A673 (cell line): ENCODE results near the gene RGS13. TPM values are rescaled to one million over a fixed set of nuclear protein-coding genes. Genes with fewer than 3 reads are reported as not detected.

ENCODE experiments used
- BruUV-seq: library from RNA; stranded (reverse); fragments of 400-500 nt; replicated peaks from 2 replicates; lab custom pipeline; 2021; lab: Mats Ljungman, UMichigan
- CTCF ChIA-PET: fragments of 300-600 bp; sonication (Branson Sonifier 250); formaldehyde crosslinking; loops from one replicate; lab custom pipeline; 2022; ENCODE audit warnings: antibody characterized with exemption; lab: Charles Lee
- POLR2A ChIA-PET: fragments of 300-600 bp; sonication (Branson Sonifier 250); formaldehyde crosslinking; loops from one replicate; lab custom pipeline; 2022; ENCODE audit warnings: antibody characterized with exemption; ENCODE audit not compliant: low non-redundant PET; lab: Charles Lee
- DNase-seq: peaks from one replicate; pipeline ENCODE4 v3.0.0-alpha.2; 2015; ENCODE audit warnings: low spot score
- H3K27ac ChIP-seq: fragments of 200-600 bp; sonication (generic); 2 replicates; pipeline ENCODE4 v1.5.1; 2016; ENCODE audit warnings: mixed run types, low read depth, mild to moderate bottlenecking, mixed read lengths, antibody characterized with exemption, low read length; ENCODE audit not compliant: poor library complexity, severe bottlenecking
- H3K27me3 ChIP-seq: fragments of 200-600 bp; sonication (generic); replicated peaks from 2 replicates; pipeline ENCODE4 v1.6.1; 2017; ENCODE audit warnings: mixed run types, low read depth, mild to moderate bottlenecking, mixed read lengths, antibody characterized with exemption, low read length; ENCODE audit not compliant: insufficient read depth, poor library complexity
- H3K36me3 ChIP-seq: fragments of 200-600 bp; sonication (generic); 2 replicates; pipeline ENCODE4 v1.6.1; 2016; ENCODE audit warnings: mixed run types, mild to moderate bottlenecking, mixed read lengths, antibody characterized with exemption, low read length; ENCODE audit not compliant: insufficient read depth, poor library complexity, severe bottlenecking
- H3K4me1 ChIP-seq: fragments of 200-600 bp; sonication (generic); 2 replicates; pipeline ENCODE4 v1.6.1; 2017; ENCODE audit warnings: mixed run types, mild to moderate bottlenecking, mixed read lengths, antibody characterized with exemption, low read length; ENCODE audit not compliant: insufficient read depth, poor library complexity, severe bottlenecking
- H3K4me3 ChIP-seq: fragments of 200-600 bp; sonication (generic); 2 replicates; pipeline ENCODE4 v1.5.1; 2016; ENCODE audit warnings: low read depth, mixed run types, mild to moderate bottlenecking, mixed read lengths, low read length; ENCODE audit not compliant: poor library complexity, severe bottlenecking
- H3K9me3 ChIP-seq: fragments of 200-600 bp; sonication (generic); 2 replicates; pipeline ENCODE4 v1.6.1; 2016; ENCODE audit warnings: mixed run types, low read depth, mild to moderate bottlenecking, mixed read lengths, antibody characterized with exemption, low read length; ENCODE audit not compliant: poor library complexity, severe bottlenecking
- CTCF ChIP-seq: fragments of 300-800, 200-600 bp; sonication (generic); conservative IDR thresholded peaks from 2 replicates; pipeline ENCODE4 v1.5.1; 2017; ENCODE audit warnings: low read depth, mild to moderate bottlenecking, antibody characterized with exemption, low read length, moderate library complexity, mixed read lengths
- EZH2 ChIP-seq: fragments of 200-600 bp; sonication (generic); IDR thresholded peaks from 2 replicates; pipeline ENCODE4 v1.6.1; 2017; ENCODE audit warnings: borderline replicate concordance, low read depth, mild to moderate bottlenecking, mixed read lengths, antibody characterized with exemption, low read length; ENCODE audit not compliant: poor library complexity, severe bottlenecking
- intact Hi-C: fragments of 100-400 bp; cut with micrococcal nuclease; formaldehyde crosslinking; loops from one replicate; pipeline ENCODE4 v1.10.0; 2022; ENCODE audit not compliant: unreplicated experiment
- total RNA-seq: library from RNA; stranded (reverse); gene quantifications from 2 replicates; pipeline ENCODE4 v1.2.3, GENCODE V29; 2021

The RGS13 gene
- total RNA-seq, 1 experiment from 2014 or later: not detected

- ChIA-PET POLR2A (no interaction called here), CTCF (no interaction called here)
- no peak overlapping the region for H3K27ac ChIP-seq
- H3K4me3 ChIP-seq: no peak overlapping the region
- H3K36me3 ChIP-seq: no peaks in the 10 kb centered on the region
- BruUV-seq: no TSS peak
- peaks cover 3% of the 10 kb centered on the region for H3K4me1 ChIP-seq
- no peak for DNase-seq
- peaks cover 21% of the 10 kb centered on the region for H3K27me3 ChIP-seq
- TF ChIP-seq CTCF: no peak
- TF ChIP-seq EZH2: no peak
- H3K9me3 ChIP-seq: no peaks in the 10 kb centered on the region
- intact Hi-C loops: no loop called here
Observed at GRCh38 chr1:192631749-192632148, 4.2 kb upstream of the RGS13 start.

GRCh38 chr1:192632188-192632587, 3.8 kb upstream of the RGS13 start:
- no peak for DNase-seq
- intact Hi-C loops: no loop called here
- no peak overlapping the region for H3K4me3 ChIP-seq
- TF ChIP-seq EZH2 (no peak), CTCF (no peak)
- peaks cover 21% of the 10 kb centered on the region for H3K27me3 ChIP-seq
- ChIA-PET POLR2A (no interaction called here), CTCF (no interaction called here)
- no TSS peak for BruUV-seq
- H3K27ac ChIP-seq: no peak overlapping the region
- H3K9me3 ChIP-seq: no peaks in the 10 kb centered on the region
- H3K4me1 ChIP-seq: no peaks in the 10 kb centered on the region
- H3K36me3 ChIP-seq: no peaks in the 10 kb centered on the region

GRCh38 chr1:192632641-192633532, 3.1 kb upstream of the RGS13 start:
- ChIA-PET POLR2A (no interaction called here), CTCF (no interaction called here)
- Histone ChIP-seq H3K27me3 (peaks cover 18% of the 10 kb centered on the region), H3K27ac (no peak overlapping the region), H3K9me3 (no peaks in the 10 kb centered on the region), H3K36me3 (no peaks in the 10 kb centered on the region), H3K4me3 (no peak overlapping the region), H3K4me1 (no peaks in the 10 kb centered on the region)
- no peak for TF ChIP-seq CTCF
- no peak for TF ChIP-seq EZH2
- BruUV-seq: no TSS peak
- intact Hi-C loops: no loop called here
- no peak for DNase-seq
